Heart right ventricle (tissue), 16 donors: Measurements from ENCODE around the gene SH3BP4. TPM values are rescaled to one million over a fixed set of nuclear protein-coding genes. Genes with fewer than 3 reads are reported as not detected.
"Not testable (repeated sequence)": the region's sequence is repeated elsewhere in the genome, so short reads cannot be mapped to it uniquely, and the experiment has no call there.

Experiments
- ATAC-seq, 8 donors: fragments of 200-7000 bp; cut with Tn5 transposase; one replicate each; pipeline ENCODE4 v1.9.1; 2020; ENCODE audit warnings: mild to moderate bottlenecking in 8 of 8, moderate library complexity in 8 of 8, moderate number of reproducible peaks in 1 of 8
- DNase-seq, 2 donors: peaks; one replicate each; pipeline ENCODE4 v3.0.0-alpha.2; 2020
- H3K27ac ChIP-seq, 10 donors: fragments of 200-600 bp; sonication (generic) in 2 of 10; one replicate each; pipeline versions ENCODE4 v1.5.0 to v1.8.0; 2020 to 2022; ENCODE audit warnings: mild to moderate bottlenecking in 3 of 10
- H3K27me3 ChIP-seq, 7 donors: fragments of 200-600 bp; one replicate each; pipeline ENCODE4 v1.8.0; 2021 to 2022; ENCODE audit warnings: mild to moderate bottlenecking in 2 of 7
- H3K36me3 ChIP-seq, 9 donors: fragments of 200-600 bp; sonication (generic) in 1 of 9; one replicate each; pipeline versions ENCODE4 v1.5.0 to v1.8.0; 2020 to 2022; ENCODE audit warnings: mild to moderate bottlenecking in 2 of 9
- H3K4me1 ChIP-seq, 9 donors: fragments of 200-600 bp; sonication (generic) in 1 of 9; one replicate each; pipeline versions ENCODE4 v1.5.0 to v1.8.0; 2020 to 2022; ENCODE audit warnings: mild to moderate bottlenecking in 4 of 9
- H3K4me3 ChIP-seq, 10 donors: fragments of 200-600 bp; sonication (generic) in 2 of 10; one replicate each; pipeline versions ENCODE4 v1.5.0 to v1.8.0; 2020 to 2022; ENCODE audit warnings: mild to moderate bottlenecking in 7 of 10, moderate library complexity in 2 of 10
- H3K9me3 ChIP-seq, 11 donors: fragments of 200-600 bp in 10 of 11; sonication (generic) in 2 of 11; one replicate each; pipeline versions ENCODE4 v1.5.0 to v1.8.0; 2013 to 2022; ENCODE audit warnings: mild to moderate bottlenecking in 2 of 11, control low read depth in 1 of 11, moderate library complexity in 1 of 11
- CTCF ChIP-seq, 9 donors: fragments of 200-600 bp; sonication (generic) in 2 of 9; IDR thresholded peaks; one replicate each; pipeline versions ENCODE4 v1.5.0 to v1.8.0; 2021 to 2022; ENCODE audit warnings: antibody characterized with exemption in 9 of 9, mild to moderate bottlenecking in 5 of 9, moderate library complexity in 1 of 9
- WGBS, 2 donors: extraction: QIAGEN DNeasy Blood & Tissue Kit; methylation state at CpG; one replicate each; pipeline ENCODE4 v1.1.7; 2013; ENCODE audit warnings: inconsistent platforms in 1 of 2; 5-methylcytosine and 5-hydroxymethylcytosine counted together
- intact Hi-C, 10 donors: fragments of 100-400 bp; cut with DNase I; formaldehyde crosslinking; loops; one replicate each; pipeline versions ENCODE4 v1.11.1 to v1.14.2; 2022
- polyA plus RNA-seq, 2 donors: library from polyadenylated mRNA; stranded (reverse); fragments of 200-250 nt; gene quantifications; one replicate each; pipeline ENCODE4 v1.2.3, GENCODE V29; 2013
- total RNA-seq, 10 donors: library from RNA; stranded (reverse); fragmentation: NEBNext Ultra II Directional in 3 of 10; extraction: Animal tissue kit (Norgen Biotek cat#: 25700) in 3 of 10; gene quantifications; one replicate each; pipeline versions ENCODE4 v1.2.1 to v1.2.4, GENCODE V29; 2021 to 2023
- donor health status: Arrhythmogenic right ventricular cardiomyopathy.
- donor health status: ischemic (EF 13 %, LVEDD 7.1; RV severe dilation, severe dysfunction).
- donor health status: healthy with polysubstance abuse.
- donor health status: DM: no; HTN: yes; CAD: no.
- donor health status: DM: no; HTN: no; CAD: no.
- donor health status: ischemic (EF 25% LVEDD 6.9; RV normal size, moderate dysfunction).
- donor health status: ischemic (EF 25% LVEDD 5.7; RV mildly dilated, moderate dysfunction).
- donor health status: healthy.
- donor health status: DM: yes; HTN: yes; CAD: no.
- donor health status: Ischemic cardiomyopathy.
- donor health status: ischemic (EF 35%, LVEDD 5.7; RV mildly dilated, moderate dysfunction).
- donor health status: nonischemic (EF 11% LVEDD 7.7; RV severe dilation, severe dysfunction).
- donor health status: DM: yes; HTN: yes; CAD: no.
- donor health status: PGD.
- donor health status: ischemic (EF 29% LVEDD 5.4; RV normal size, mild dysfunction).
- donor health status: nonischemic (EF 23%, LVEDD 6.1; RV moderate dilation, normal function).

Gene SH3BP4
- total and polyA plus RNA-seq, 12 donors: 6.3 to 15.3 (median 10.8) TPM

- Histone ChIP-seq H3K4me1 (peaks cover 13 to 33% (median 24%) of the 10 kb centered on the region in 9 donors), H3K36me3 (peaks cover 0 to 42% (median 9%) of the 10 kb centered on the region in 9 donors), H3K4me3 (no peak overlapping the region), H3K9me3 (no peaks in the 10 kb centered on the region), H3K27ac (peak overlapping the region in 1 of 10 donors; percentile 8), H3K27me3 (no peaks in the 10 kb centered on the region)
- DNase-seq: no peak
- WGBS, 2 donors: 80 to 81% methylated on average over 7 of the region's 7 CpGs
- no peak for ATAC-seq
- no peak for TF ChIP-seq CTCF (IDR thresholded peaks at IDR 0.05)
- intact Hi-C loops: loop anchor here in 4 of 10 donors (5.0 to 10.0 kb wide), 5 partner anchors 70 to 173 kb away; partner anchors contain the start of gene SH3BP4 (in 3 of the 4)
These were observed 103.1 kb downstream of the SH3BP4 start for GRCh38 chr2:235054919-235055318.

- no peak overlapping the region for H3K4me3 ChIP-seq
- peaks cover 8 to 26% (median 15%) of the 10 kb centered on the region in 9 donors for H3K4me1 ChIP-seq
- no peaks in the 10 kb centered on the region for H3K27me3 ChIP-seq
- intact Hi-C loops: loop anchor here in 2 of 10 donors (10.0 kb wide), 2 partner anchors 71 to 101 kb away; partner anchors contain the start of gene SH3BP4 (in 1 of the 2)
- no peak overlapping the region for H3K27ac ChIP-seq
- no peaks in the 10 kb centered on the region for H3K9me3 ChIP-seq
- no peak for DNase-seq
- H3K36me3 ChIP-seq: peaks cover 0 to 42% (median 9%) of the 10 kb centered on the region in 9 donors
- 78 to 79% methylated on average over 12 of the region's 12 CpGs for WGBS, 2 donors
- peak in 8 of 9 donors; percentile 23 to 63 (median 57) for TF ChIP-seq CTCF (IDR thresholded peaks at IDR 0.05)
- ATAC-seq: peak in 1 of 8 donors; percentile 20
These were observed 104.2 kb downstream of the SH3BP4 start for GRCh38 chr2:235055891-235056516.

- TF ChIP-seq CTCF (IDR thresholded peaks at IDR 0.05): no peak
- Histone ChIP-seq H3K4me1 (peaks cover under 1 to 18% (median 7%) of the 10 kb centered on the region in 9 donors), H3K27me3 (no peaks in the 10 kb centered on the region), H3K4me3 (no peak overlapping the region), H3K36me3 (peaks cover 0 to 42% (median 9%) of the 10 kb centered on the region in 9 donors), H3K27ac (no peak overlapping the region), H3K9me3 (no peaks in the 10 kb centered on the region)
- DNase-seq (no peak), ATAC-seq (no peak)
- WGBS, 2 donors: 96 to 97% methylated on average over 6 of the region's 6 CpGs
- intact Hi-C loops: loop anchor here in 2 of 10 donors (10.0 kb wide), 2 partner anchors 72 to 102 kb away; partner anchors contain the start of gene SH3BP4 (in 1 of the 2)
These were observed 105.0 kb downstream of the SH3BP4 start for GRCh38 chr2:235056768-235057167.

GRCh38 chr2:235057616-235058015 is 105.8 kb downstream of the SH3BP4 start:
- H3K27ac ChIP-seq, H3K4me3 ChIP-seq, ATAC-seq, H3K9me3 ChIP-seq, H3K27me3 ChIP-seq, DNase-seq: not testable (repeated sequence)
- WGBS, 2 donors: 80 to 100% methylated on average over 1 to 2 of the region's 3 CpGs
- H3K4me1 ChIP-seq: peaks cover 0 to 17% (median 3%) of the 10 kb centered on the region in 9 donors
- H3K36me3 ChIP-seq: peaks cover 0 to 37% (median 9%) of the 10 kb centered on the region in 9 donors
- intact Hi-C loops: loop anchor here in 2 of 10 donors (10.0 kb wide), 2 partner anchors 73 to 103 kb away; partner anchors contain the start of gene SH3BP4 (in 1 of the 2)
